ENCODE measurements around the gene PPP1R14B. TPM values are rescaled to one million over a fixed set of nuclear protein-coding genes. Genes with fewer than 3 reads are reported as not detected.

PPP1R14B gene
- total and polyA plus RNA-seq, 2 of the 13 experiments (the other 11 are each of a cell fraction or from before 2014, with no cell fraction given), result 110 to 148 TPM

- TF ChIP-seq, protein P1, sequence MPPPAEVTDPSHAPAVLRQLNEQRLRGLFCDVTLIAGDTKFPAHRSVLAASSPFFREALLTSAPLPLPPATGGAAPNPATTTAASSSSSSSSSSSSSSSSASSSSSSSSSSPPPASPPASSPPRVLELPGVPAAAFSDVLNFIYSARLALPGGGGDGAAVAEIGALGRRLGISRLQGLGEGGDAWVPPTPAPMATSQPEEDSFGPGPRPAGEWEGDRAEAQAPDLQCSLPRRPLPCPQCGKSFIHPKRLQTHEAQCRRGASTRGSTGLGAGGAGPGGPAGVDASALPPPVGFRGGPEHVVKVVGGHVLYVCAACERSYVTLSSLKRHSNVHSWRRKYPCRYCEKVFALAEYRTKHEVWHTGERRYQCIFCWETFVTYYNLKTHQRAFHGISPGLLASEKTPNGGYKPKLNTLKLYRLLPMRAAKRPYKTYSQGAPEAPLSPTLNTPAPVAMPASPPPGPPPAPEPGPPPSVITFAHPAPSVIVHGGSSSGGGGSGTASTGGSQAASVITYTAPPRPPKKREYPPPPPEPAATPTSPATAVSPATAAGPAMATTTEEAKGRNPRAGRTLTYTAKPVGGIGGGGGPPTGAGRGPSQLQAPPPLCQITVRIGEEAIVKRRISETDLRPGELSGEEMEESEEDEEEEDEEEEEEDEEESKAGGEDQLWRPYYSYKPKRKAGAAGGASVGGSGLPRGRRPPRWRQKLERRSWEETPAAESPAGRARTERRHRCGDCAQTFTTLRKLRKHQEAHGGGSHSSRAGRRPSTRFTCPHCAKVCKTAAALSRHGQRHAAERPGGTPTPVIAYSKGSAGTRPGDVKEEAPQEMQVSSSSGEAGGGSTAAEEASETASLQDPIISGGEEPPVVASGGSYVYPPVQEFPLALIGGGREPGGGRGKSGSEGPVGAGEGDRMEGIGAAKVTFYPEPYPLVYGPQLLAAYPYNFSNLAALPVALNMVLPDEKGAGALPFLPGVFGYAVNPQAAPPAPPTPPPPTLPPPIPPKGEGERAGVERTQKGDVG (CRISPR knock-in tag; IDR thresholded peaks at IDR 0.05; ENCODE audit: borderline replicate concordance), result no peak
- TF ChIP-seq ZNF234 (CRISPR knock-in tag; conservative IDR thresholded peaks at IDR 0.05), result no peak
- TF ChIP-seq, protein P2, sequence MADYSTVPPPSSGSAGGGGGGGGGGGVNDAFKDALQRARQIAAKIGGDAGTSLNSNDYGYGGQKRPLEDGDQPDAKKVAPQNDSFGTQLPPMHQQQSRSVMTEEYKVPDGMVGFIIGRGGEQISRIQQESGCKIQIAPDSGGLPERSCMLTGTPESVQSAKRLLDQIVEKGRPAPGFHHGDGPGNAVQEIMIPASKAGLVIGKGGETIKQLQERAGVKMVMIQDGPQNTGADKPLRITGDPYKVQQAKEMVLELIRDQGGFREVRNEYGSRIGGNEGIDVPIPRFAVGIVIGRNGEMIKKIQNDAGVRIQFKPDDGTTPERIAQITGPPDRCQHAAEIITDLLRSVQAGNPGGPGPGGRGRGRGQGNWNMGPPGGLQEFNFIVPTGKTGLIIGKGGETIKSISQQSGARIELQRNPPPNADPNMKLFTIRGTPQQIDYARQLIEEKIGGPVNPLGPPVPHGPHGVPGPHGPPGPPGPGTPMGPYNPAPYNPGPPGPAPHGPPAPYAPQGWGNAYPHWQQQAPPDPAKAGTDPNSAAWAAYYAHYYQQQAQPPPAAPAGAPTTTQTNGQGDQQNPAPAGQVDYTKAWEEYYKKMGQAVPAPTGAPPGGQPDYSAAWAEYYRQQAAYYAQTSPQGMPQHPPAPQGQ (CRISPR knock-in tag; IDR thresholded peaks at IDR 0.05; ENCODE audit: borderline replicate concordance), result no peak
These were observed 13.8 kb downstream of the PPP1R14B start (continued) for GRCh38 chr11:64232967-64233315.

- 0 out of 2 replicates have a peak overlapping the region, but pooled peaks have one; percentile 3 for H3K9ac ChIP-seq (ENCODE audit: insufficient read depth, low read depth, low read length)
- in situ Hi-C loops (cut with HindIII; ENCODE audit: extremely low pct_ligation_motif_present, low pct_unique_long_range_greater_than_20kb), result no loop called here
- ATAC-seq (no peak), FAIRE-seq (no peak), DNase-seq (ENCODE audit: low spot score) (no peak)
- no peaks in the 10 kb centered on the region for H4K20me1 ChIP-seq (ENCODE audit: insufficient read depth, low read length)
- H3K4me1 ChIP-seq (ENCODE audit: insufficient read depth, low read length), result peaks cover 67% of the 10 kb centered on the region
- H3K79me2 ChIP-seq (ENCODE audit: insufficient read depth, low read length), result peaks cover 3% of the 10 kb centered on the region
- intact Hi-C loops (cut with micrococcal nuclease; ENCODE audit: unreplicated experiment), result no loop called here
- no peak overlapping the region for H3K27ac ChIP-seq (ENCODE audit: extremely low read length, insufficient read depth, low read length)
- no peak overlapping the region for H2AFZ ChIP-seq (ENCODE audit: low read length)
- TF ChIP-seq PHF21A (CRISPR knock-in tag; IDR thresholded peaks at IDR 0.05), result no peak
- 0 out of 2 replicates have a peak, but pooled peaks have one; percentile 15 for TF ChIP-seq ZBTB38 (CRISPR knock-in tag; IDR thresholded peaks at IDR 0.05)
- TF ChIP-seq, protein P3, sequence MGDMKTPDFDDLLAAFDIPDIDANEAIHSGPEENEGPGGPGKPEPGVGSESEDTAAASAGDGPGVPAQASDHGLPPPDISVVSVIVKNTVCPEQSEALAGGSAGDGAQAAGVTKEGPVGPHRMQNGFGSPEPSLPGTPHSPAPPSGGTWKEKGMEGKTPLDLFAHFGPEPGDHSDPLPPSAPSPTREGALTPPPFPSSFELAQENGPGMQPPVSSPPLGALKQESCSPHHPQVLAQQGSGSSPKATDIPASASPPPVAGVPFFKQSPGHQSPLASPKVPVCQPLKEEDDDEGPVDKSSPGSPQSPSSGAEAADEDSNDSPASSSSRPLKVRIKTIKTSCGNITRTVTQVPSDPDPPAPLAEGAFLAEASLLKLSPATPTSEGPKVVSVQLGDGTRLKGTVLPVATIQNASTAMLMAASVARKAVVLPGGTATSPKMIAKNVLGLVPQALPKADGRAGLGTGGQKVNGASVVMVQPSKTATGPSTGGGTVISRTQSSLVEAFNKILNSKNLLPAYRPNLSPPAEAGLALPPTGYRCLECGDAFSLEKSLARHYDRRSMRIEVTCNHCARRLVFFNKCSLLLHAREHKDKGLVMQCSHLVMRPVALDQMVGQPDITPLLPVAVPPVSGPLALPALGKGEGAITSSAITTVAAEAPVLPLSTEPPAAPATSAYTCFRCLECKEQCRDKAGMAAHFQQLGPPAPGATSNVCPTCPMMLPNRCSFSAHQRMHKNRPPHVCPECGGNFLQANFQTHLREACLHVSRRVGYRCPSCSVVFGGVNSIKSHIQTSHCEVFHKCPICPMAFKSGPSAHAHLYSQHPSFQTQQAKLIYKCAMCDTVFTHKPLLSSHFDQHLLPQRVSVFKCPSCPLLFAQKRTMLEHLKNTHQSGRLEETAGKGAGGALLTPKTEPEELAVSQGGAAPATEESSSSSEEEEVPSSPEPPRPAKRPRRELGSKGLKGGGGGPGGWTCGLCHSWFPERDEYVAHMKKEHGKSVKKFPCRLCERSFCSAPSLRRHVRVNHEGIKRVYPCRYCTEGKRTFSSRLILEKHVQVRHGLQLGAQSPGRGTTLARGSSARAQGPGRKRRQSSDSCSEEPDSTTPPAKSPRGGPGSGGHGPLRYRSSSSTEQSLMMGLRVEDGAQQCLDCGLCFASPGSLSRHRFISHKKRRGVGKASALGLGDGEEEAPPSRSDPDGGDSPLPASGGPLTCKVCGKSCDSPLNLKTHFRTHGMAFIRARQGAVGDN (CRISPR knock-in tag; IDR thresholded peaks at IDR 0.05), result peak; percentile 37
- H3K4me2 ChIP-seq (ENCODE audit: low read depth, low read length), result peak overlapping the region; percentile 70; the same call in 1 of the 2 replicates
- no peaks in the 10 kb centered on the region for H3K36me3 ChIP-seq (replicated peaks in 1 of 2; ENCODE audit: control insufficient read depth in 1 of 2, insufficient read depth in 2 of 2, low read length in 2 of 2)
- no peaks in the 10 kb centered on the region for H3K9me3 ChIP-seq (ENCODE audit: low read length)
- no peaks in the 10 kb centered on the region for H3K27me3 ChIP-seq (ENCODE audit: control insufficient read depth in 1 of 2, insufficient read depth in 2 of 2, low read length in 2 of 2)
- H3K4me3 ChIP-seq (replicated peaks in 1 of 3; ENCODE audit: insufficient read depth in 1 of 3, low read depth in 2 of 3, low read length in 3 of 3), result peak overlapping the region in 1 of 3 experiments; percentile 50; a peak in 1 of 6 replicates
- no TSS peak for BruUV-seq (replicated peaks)
- ChIA-PET POLR2A (interaction anchor here (0.6 to 2.6 kb wide), 2 partner anchors 9 to 255 kb away, joined by 3 to 8 read pairs (median 3); partner anchors contain the start of gene FKBP2), CTCF (ENCODE audit: low intra/inter-chr PET ratio, low total read pairs) (no interaction called here)
- 79% methylated on average over 5 of the region's 15 CpGs for WGBS (ENCODE audit: low lambda C conversion rate)
These were observed 14.4 kb downstream of the PPP1R14B start for GRCh38 chr11:64232182-64232966.

All from HepG2 (cell line).